Endothelial cell of umbilical vein (primary cell): Measurements from ENCODE around the gene UBE2L3. TPM values are rescaled to one million over a fixed set of nuclear protein-coding genes. Genes with fewer than 3 reads are reported as not detected.

Experiments
- BruUV-seq: library from RNA; stranded (reverse); fragments of 400-500 nt; replicated peaks from 2 replicates; lab custom pipeline; 2021; lab: Mats Ljungman, UMichigan
- CTCF ChIA-PET: fragments of 300-600, 350-600 bp; sonication (Branson Sonifier 250); formaldehyde crosslinking; loops from one replicate; lab custom pipeline; 2021; ENCODE audit warnings: antibody characterized with exemption, inconsistent platforms; lab: Charles Lee
- POLR2A ChIA-PET: fragments of 300-600, 350-600 bp; sonication (Branson Sonifier 250); formaldehyde crosslinking; loops from one replicate; lab custom pipeline; 2021; ENCODE audit warnings: antibody characterized with exemption, inconsistent platforms; lab: Charles Lee
- DNase-seq: peaks from one replicate; pipeline ENCODE4 v3.0.0-alpha.2; 2011; ENCODE audit warnings: low read depth, low spot score
- FAIRE-seq: peaks from 2 replicates; lab custom pipeline; 2011; peaks lifted over from hg19 to GRCh38; lab: Jason Lieb, UNC
- H2AFZ ChIP-seq: 2 replicates; pipeline ENCODE4 v1.6.0; 2012; ENCODE audit warnings: low read depth, low read length, control low read depth, inconsistent platforms
- H3K27ac ChIP-seq: 2 replicates; pipeline ENCODE4 v1.5.1; 2011; ENCODE audit warnings: low read depth, mild to moderate bottlenecking, control low read depth, low read length, moderate library complexity; ENCODE audit not compliant: insufficient read depth
- H3K27me3 ChIP-seq, 2 experiments: 2 replicates each; pipeline versions ENCODE4 v1.6.0 to v1.6.1; 2011; ENCODE audit warnings: low read length in 2 of 2, mixed read lengths in 1 of 2; ENCODE audit not compliant: control insufficient read depth in 2 of 2, insufficient read depth in 2 of 2
- H3K36me3 ChIP-seq, 2 experiments: 2 replicates in 1 of 2; 3 replicates in 1 of 2; pipeline ENCODE4 v1.5.1; 2011; ENCODE audit warnings: low read length in 2 of 2, mild to moderate bottlenecking in 1 of 2, moderate library complexity in 1 of 2; ENCODE audit not compliant: control insufficient read depth in 2 of 2, insufficient read depth in 2 of 2; ENCODE audit errors: extremely low read depth in 1 of 2
- H3K4me1 ChIP-seq: 3 replicates; pipeline ENCODE4 v1.5.1; 2011; ENCODE audit warnings: mild to moderate bottlenecking, low read length; ENCODE audit not compliant: control insufficient read depth, insufficient read depth; ENCODE audit errors: extremely low read depth
- H3K4me2 ChIP-seq: 2 replicates; pipeline ENCODE4 v1.6.1; 2011; ENCODE audit warnings: low read length, control low read depth, mixed read lengths; ENCODE audit not compliant: insufficient read depth
- H3K4me3 ChIP-seq, 3 experiments: fragments of 200-600 bp in 1 of 3; sonication (generic), shearing (Covaris generic) in 1 of 3; replicated peaks in 1 of 3; 2 replicates each; pipeline ENCODE4 v1.5.1; 2011 to 2016; ENCODE audit warnings: control low read depth in 3 of 3, low read length in 3 of 3, mild to moderate bottlenecking in 2 of 3, inconsistent platforms in 1 of 3, low read depth in 1 of 3, moderate library complexity in 1 of 3; ENCODE audit not compliant: insufficient read depth in 1 of 3
- H3K79me2 ChIP-seq: 2 replicates; pipeline ENCODE4 v1.6.0; 2012; ENCODE audit warnings: low read length, inconsistent platforms; ENCODE audit not compliant: control insufficient read depth, insufficient read depth
- H3K9ac ChIP-seq: replicated peaks from 2 replicates; pipeline ENCODE3; 2011; ENCODE audit warnings: low read length, control low read depth; ENCODE audit not compliant: insufficient read depth; ENCODE audit errors: extremely low read depth
- H3K9me1 ChIP-seq: replicated peaks from 3 replicates; pipeline ENCODE4 v1.6.0; 2011; ENCODE audit warnings: mild to moderate bottlenecking, low read length; ENCODE audit not compliant: control insufficient read depth, insufficient read depth; ENCODE audit errors: extremely low read depth
- H3K9me3 ChIP-seq: replicated peaks from 2 replicates; pipeline ENCODE4 v1.5.1; 2012; ENCODE audit warnings: low read length, inconsistent platforms; ENCODE audit not compliant: control insufficient read depth, insufficient read depth
- H4K20me1 ChIP-seq: replicated peaks from 2 replicates; pipeline ENCODE3; 2011; ENCODE audit warnings: mild to moderate bottlenecking, low read length; ENCODE audit not compliant: control insufficient read depth, insufficient read depth; ENCODE audit errors: extremely low read depth
- EZH2 ChIP-seq: IDR thresholded peaks from 2 replicates; pipeline ENCODE4 v1.6.1; 2012; ENCODE audit warnings: borderline replicate concordance, low read depth, mild to moderate bottlenecking, moderate library complexity, low read length, inconsistent platforms; ENCODE audit not compliant: severe bottlenecking
- FOS ChIP-seq: IDR thresholded peaks from 2 replicates; pipeline ENCODE4 v1.6.1; 2011; ENCODE audit warnings: mild to moderate bottlenecking, low read length, moderate library complexity, borderline replicate concordance; ENCODE audit not compliant: insufficient read depth
- GATA2 ChIP-seq: IDR thresholded peaks from 2 replicates; pipeline ENCODE4 v1.7.0; 2011; ENCODE audit warnings: low read depth, mild to moderate bottlenecking, moderate library complexity, mixed read lengths, low read length; ENCODE audit not compliant: insufficient read length, insufficient read depth
- JUN ChIP-seq: IDR thresholded peaks from 2 replicates; pipeline ENCODE4 v1.6.1; 2011; ENCODE audit warnings: borderline replicate concordance, low read depth; ENCODE audit not compliant: insufficient read length, insufficient read depth
- POLR2A ChIP-seq: IDR thresholded peaks from 2 replicates; pipeline ENCODE4 v1.6.1; 2012; ENCODE audit warnings: low read depth, mild to moderate bottlenecking, control low read depth, low read length
- POLR2AphosphoS5 ChIP-seq: IDR thresholded peaks from 2 replicates; pipeline ENCODE4 v1.6.1; 2012; ENCODE audit warnings: low read depth, mild to moderate bottlenecking, control low read depth, low read length, moderate library complexity; ENCODE audit not compliant: insufficient read depth
- dilution Hi-C: fragments of 300-500 bp; cut with MboI; formaldehyde crosslinking; loops from one replicate; pipeline ENCODE4 v1.15.0; 2019; ENCODE audit warnings: low sequenced_read_pairs; ENCODE audit not compliant: extremely low pct_ligation_motif_present
- intact Hi-C: fragments of 100-400 bp; cut with micrococcal nuclease; formaldehyde crosslinking; loops from one replicate; pipeline ENCODE4 v1.10.0; 2022
- polyA plus RNA-seq, 4 experiments: library from polyadenylated mRNA; depleted of rRNA in 3 of 4; stranded (reverse) in 3 of 4; unstranded in 1 of 4; fragments of >200 nt; gene quantifications; 2 replicates each; pipeline versions ENCODE4 v1.2.1 to v1.2.3, GENCODE V29; 2011 to 2012; ENCODE audit warnings: missing spikeins in 1 of 4
- total RNA-seq: library from RNA; stranded (reverse); gene quantifications from 2 replicates; pipeline ENCODE4 v1.2.3, GENCODE V29; 2021
- TF ChIP-seq, protein P1 (sequence below): IDR thresholded peaks from 2 replicates; pipeline ENCODE4 v1.6.1; 2011; ENCODE audit not compliant: insufficient read depth, insufficient read length

UBE2L3 gene
- total and polyA plus RNA-seq, 2 donors (not counting 3 experiments of a cell fraction or from before 2014, with no cell fraction given) = 66.0 to 83.5 TPM

- intact Hi-C loops = no loop called here
- no peaks in the 10 kb centered on the region for H3K9me1 ChIP-seq
- POLR2A ChIA-PET = no interaction called here
These were observed 57.6 kb downstream of the UBE2L3 start for GRCh38 chr22:21624880-21625791.

GRCh38 chr22:21626073-21626734 is 58.7 kb downstream of the UBE2L3 start:
- Histone ChIP-seq H3K4me3 (no peak overlapping the region), H3K9ac (no peak overlapping the region), H3K9me1 (no peaks in the 10 kb centered on the region), H3K9me3 (no peaks in the 10 kb centered on the region), H3K27ac (no peak overlapping the region), H3K4me1 (no peaks in the 10 kb centered on the region), H3K36me3 (peaks cover 0 to 16% of the 10 kb centered on the region in 2 experiments), H3K27me3 (no peaks in the 10 kb centered on the region), H4K20me1 (no peaks in the 10 kb centered on the region), H2AFZ (no peak overlapping the region), H3K4me2 (no peak overlapping the region), H3K79me2 (peaks cover 31% of the 10 kb centered on the region)
- FAIRE-seq (no peak), DNase-seq (no peak)
- ChIA-PET CTCF (interaction anchor here (0.7 to 1.3 kb wide), 2 partner anchors 17 kb away, joined by 3 to 4 read pairs; no protein-coding TSS in a partner anchor), POLR2A (no interaction called here)
- TF ChIP-seq EZH2 = no peak
- TF ChIP-seq POLR2A = no peak
- TF ChIP-seq GATA2 = no peak
- no peak for TF ChIP-seq FOS
- no peak for TF ChIP-seq JUN
- no peak for TF ChIP-seq POLR2AphosphoS5
- intact Hi-C loops = no loop called here
- no TSS peak for BruUV-seq
- dilution Hi-C loops = no loop called here

More at GRCh38 chr22:21624880-21625791, 57.6 kb downstream of the UBE2L3 start:
- CTCF ChIA-PET = interaction anchor here (0.6 to 1.8 kb wide), 4 partner anchors 11 to 51 kb away, joined by 3 to 8 read pairs (median 4); partner anchors contain the start of gene SDF2L1
- Histone ChIP-seq H3K4me2 (no peak overlapping the region), H4K20me1 (no peaks in the 10 kb centered on the region), H3K27me3 (no peaks in the 10 kb centered on the region), H3K4me1 (no peaks in the 10 kb centered on the region), H2AFZ (no peak overlapping the region), H3K9me3 (no peaks in the 10 kb centered on the region), H3K4me3 (no peak overlapping the region), H3K36me3 (peaks cover 0 to 16% of the 10 kb centered on the region in 2 experiments), H3K9ac (no peak overlapping the region), H3K27ac (no peak overlapping the region), H3K79me2 (peaks cover 42% of the 10 kb centered on the region)
- TF ChIP-seq EZH2 (no peak), POLR2AphosphoS5 (no peak), POLR2A (peak; percentile 28), FOS (no peak)
- TF ChIP-seq, protein P1, sequence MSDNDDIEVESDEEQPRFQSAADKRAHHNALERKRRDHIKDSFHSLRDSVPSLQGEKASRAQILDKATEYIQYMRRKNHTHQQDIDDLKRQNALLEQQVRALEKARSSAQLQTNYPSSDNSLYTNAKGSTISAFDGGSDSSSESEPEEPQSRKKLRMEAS = no peak
- BruUV-seq = no TSS peak
- FAIRE-seq (no peak), DNase-seq (no peak)
- dilution Hi-C loops = no loop called here
